K562 (cell line): Measurements from ENCODE around the gene SERTAD3. TPM values are rescaled to one million over a fixed set of nuclear protein-coding genes. Genes with fewer than 3 reads are reported as not detected.

ENCODE experiments used
- ATAC-seq: fragments of 200-7000 bp; cut with Tn5 transposase; 3 replicates; pipeline ENCODE4 v1.9.1; 2020; ENCODE audit warnings: moderate library complexity
- BruUV-seq: library from RNA; stranded (reverse); fragments of 400-500 nt; replicated peaks from 2 replicates; lab custom pipeline; 2021; lab: Mats Ljungman, UMichigan
- CTCF ChIA-PET: fragments of 300-600 bp; formaldehyde crosslinking; extraction: SDS; loops from one replicate; lab custom pipeline; 2021; ENCODE audit warnings: low intra/inter-chr PET ratio; lab: Yijun Ruan, JAX
- POLR2A ChIA-PET: fragments of 300-600, 350-650 bp; sonication (Branson Sonifier 250); formaldehyde crosslinking; extraction: SDS; loops from one replicate; lab custom pipeline; 2021; ENCODE audit warnings: antibody characterized with exemption, inconsistent platforms; lab: Yijun Ruan, JAX
- DNase-seq, 4 experiments: peaks; one replicate each; pipeline versions ENCODE4 v3.0.0 to v3.0.0-alpha.2; 2011 to 2018; ENCODE audit warnings: low spot score in 3 of 4, mixed read lengths in 3 of 4; ENCODE audit errors: extremely low read depth in 1 of 4
- FAIRE-seq: peaks from 2 replicates; lab custom pipeline; 2011; peaks lifted over from hg19 to GRCh38; lab: Jason Lieb, UNC
- H2AFZ ChIP-seq: 2 replicates; pipeline ENCODE4 v1.6.0; 2011; ENCODE audit warnings: low read depth, low read length, control low read depth, inconsistent platforms
- H3K27ac ChIP-seq: fragments of 200-600 bp; 3 replicates; pipeline ENCODE4 v1.8.0; 2011; ENCODE audit warnings: low read depth, mild to moderate bottlenecking, control low read depth, inconsistent platforms, low read length, moderate library complexity, mixed read lengths; ENCODE audit errors: extremely low read depth
- H3K27me3 ChIP-seq, 2 experiments: fragments of 300-600 bp in 1 of 2; 2 replicates in 1 of 2; 3 replicates in 1 of 2; pipeline versions ENCODE4 v1.6.0 to v1.8.0; 2011; ENCODE audit warnings: inconsistent platforms in 2 of 2, low read length in 2 of 2, mild to moderate bottlenecking in 1 of 2, mixed read lengths in 1 of 2, moderate library complexity in 1 of 2; ENCODE audit not compliant: control insufficient read depth in 2 of 2, insufficient read depth in 2 of 2
- H3K36me3 ChIP-seq: fragments of 300-600 bp; 3 replicates; pipeline ENCODE4 v1.8.0; 2011; ENCODE audit warnings: mild to moderate bottlenecking, low read length, inconsistent platforms; ENCODE audit not compliant: control insufficient read depth, insufficient read depth
- H3K4me1 ChIP-seq, 2 experiments: fragments of 200-600 bp in 1 of 2; replicated peaks in 1 of 2; 2 replicates in 1 of 2; 3 replicates in 1 of 2; pipeline versions ENCODE4 v1.5.1 to v1.8.0; 2011; ENCODE audit warnings: inconsistent platforms in 2 of 2, low read length in 2 of 2, mild to moderate bottlenecking in 1 of 2, mixed read lengths in 1 of 2, moderate library complexity in 1 of 2; ENCODE audit not compliant: control insufficient read depth in 2 of 2, insufficient read depth in 2 of 2
- H3K4me2 ChIP-seq: 2 replicates; pipeline ENCODE4 v1.6.1; 2011; ENCODE audit warnings: low read length, control low read depth, inconsistent platforms, mixed read lengths; ENCODE audit not compliant: insufficient read depth
- H3K4me3 ChIP-seq: fragments of 200-600 bp; sonication (generic), shearing (Covaris generic); 2 replicates; pipeline ENCODE4 v1.5.1; 2016; ENCODE audit warnings: control low read depth, inconsistent platforms
- H3K79me2 ChIP-seq: fragments of 200-600 bp; 3 replicates; pipeline ENCODE4 v1.8.0; 2011; ENCODE audit warnings: low read length, inconsistent platforms; ENCODE audit not compliant: control insufficient read depth, insufficient read depth
- H3K9ac ChIP-seq, 2 experiments: 2 replicates each; pipeline versions ENCODE4 v1.6.0 to v1.6.1; 2011; ENCODE audit warnings: low read depth in 2 of 2, low read length in 2 of 2, control low read depth in 1 of 2, inconsistent platforms in 1 of 2, mild to moderate bottlenecking in 1 of 2, mixed read lengths in 1 of 2; ENCODE audit not compliant: insufficient read depth in 1 of 2
- H3K9me1 ChIP-seq: one replicate; pipeline ENCODE4 v1.6.0; 2011; ENCODE audit warnings: inconsistent platforms, mild to moderate bottlenecking, low read length, moderate library complexity; ENCODE audit not compliant: control insufficient read depth, insufficient read depth
- H3K9me3 ChIP-seq: replicated peaks from 2 replicates; pipeline ENCODE4 v1.5.1; 2011; ENCODE audit warnings: low read depth, low read length, inconsistent platforms; ENCODE audit not compliant: control insufficient read depth, insufficient read depth
- H4K20me1 ChIP-seq: replicated peaks from 2 replicates; pipeline ENCODE4 v1.6.1; 2011; ENCODE audit warnings: low read length, inconsistent platforms, mixed read lengths; ENCODE audit not compliant: control insufficient read depth, insufficient read depth
- C11orf30 ChIP-seq: fragments of 450-650 bp; IDR thresholded peaks from 2 replicates; pipeline ENCODE4 v1.6.1; 2016; ENCODE audit warnings: low read depth, mild to moderate bottlenecking
- DPF2 ChIP-seq: fragments of 450-650 bp; IDR thresholded peaks from 2 replicates; pipeline ENCODE4 v1.6.1; 2016
- E2F3 ChIP-seq: fragments of 250-450 bp; sonication (Bioruptor Pico); IDR thresholded peaks from 2 replicates; pipeline ENCODE4 v1.4.0; 2020; ENCODE audit warnings: mild to moderate bottlenecking
- JUNB ChIP-seq: fragments of 450-650 bp; formaldehyde crosslinking; conservative IDR thresholded peaks from 2 replicates; pipeline ENCODE4 v1.4.0; 2020; ENCODE audit warnings: mild to moderate bottlenecking
- POLR2B ChIP-seq: fragments of 450-650 bp; IDR thresholded peaks from 2 replicates; pipeline ENCODE4 v1.6.1; 2018; ENCODE audit warnings: low read depth; ENCODE audit not compliant: partially characterized antibody
- SMARCA4 ChIP-seq: fragments of 450-650 bp; IDR thresholded peaks from 2 replicates; pipeline ENCODE4 v1.6.1; 2016
- TEAD4 ChIP-seq, 2 experiments: sonication (generic) in 1 of 2; formaldehyde crosslinking in 1 of 2; IDR thresholded peaks; 2 replicates each; pipeline versions ENCODE4 v1.6.1 to v1.8.0; 2012 to 2022; ENCODE audit warnings: borderline replicate concordance in 1 of 2, inconsistent platforms in 1 of 2, low read length in 1 of 2, mild to moderate bottlenecking in 1 of 2, missing genetic modification reagents in 1 of 2
- YBX1 ChIP-seq: fragments of 450-650 bp; IDR thresholded peaks from 2 replicates; pipeline ENCODE4 v1.7.1; 2016; ENCODE audit warnings: mild to moderate bottlenecking
- WGBS: fragments of 100-300 bp; shearing (Covaris generic); methylation state at CpG from one replicate; pipeline ENCODE4 v1.1.6; 2016; ENCODE audit warnings: low coverage, mixed read lengths; ENCODE audit not compliant: insufficient coverage; ENCODE audit errors: missing lambda C conversion rate; 5-methylcytosine and 5-hydroxymethylcytosine counted together
- in situ Hi-C: fragments of 300-500 bp; cut with MboI; formaldehyde crosslinking; loops from 4 replicates; pipeline ENCODE4 v1.15.0; 2018; ENCODE audit warnings: inconsistent platforms, mixed read lengths
- intact Hi-C: fragments of 100-400 bp; cut with micrococcal nuclease; formaldehyde crosslinking; loops from 2 replicates; pipeline ENCODE4 v1.14.2; 2022
- polyA plus RNA-seq, 8 experiments: library from polyadenylated mRNA; depleted of rRNA in 4 of 8; stranded (reverse) in 5 of 8; unstranded in 3 of 8; fragments of >200 nt; fragmentation: Nextera tagmentation in 2 of 8; fragmentation: Illumina TruSeq in 1 of 8; extraction: Ambion mirVana in 2 of 8; extraction: Trizol in 1 of 8; gene quantifications; 2 replicates each; pipeline versions ENCODE4 v1.2.1 to v1.2.3, GENCODE V29; 2011 to 2014; ENCODE audit warnings: inconsistent platforms in 1 of 8, missing spikeins in 1 of 8
- total RNA-seq, 7 experiments: library from RNA; depleted of rRNA in 6 of 7; stranded (reverse); fragments of >200 nt in 6 of 7; fragmentation: Illumina TruSeq in 2 of 7; extraction: Trizol in 2 of 7; gene quantifications; 2 replicates each; pipeline versions ENCODE4 v1.2.1 to v1.2.3, GENCODE V29; 2011 to 2021; ENCODE audit warnings: low replicate concordance in 1 of 7

SERTAD3 gene
- total and polyA plus RNA-seq, 9 of the 15 experiments (the other 6 are each of a cell fraction or from before 2014, with no cell fraction given): 5.4 to 28.9 (median 17.5) TPM

DNA sequence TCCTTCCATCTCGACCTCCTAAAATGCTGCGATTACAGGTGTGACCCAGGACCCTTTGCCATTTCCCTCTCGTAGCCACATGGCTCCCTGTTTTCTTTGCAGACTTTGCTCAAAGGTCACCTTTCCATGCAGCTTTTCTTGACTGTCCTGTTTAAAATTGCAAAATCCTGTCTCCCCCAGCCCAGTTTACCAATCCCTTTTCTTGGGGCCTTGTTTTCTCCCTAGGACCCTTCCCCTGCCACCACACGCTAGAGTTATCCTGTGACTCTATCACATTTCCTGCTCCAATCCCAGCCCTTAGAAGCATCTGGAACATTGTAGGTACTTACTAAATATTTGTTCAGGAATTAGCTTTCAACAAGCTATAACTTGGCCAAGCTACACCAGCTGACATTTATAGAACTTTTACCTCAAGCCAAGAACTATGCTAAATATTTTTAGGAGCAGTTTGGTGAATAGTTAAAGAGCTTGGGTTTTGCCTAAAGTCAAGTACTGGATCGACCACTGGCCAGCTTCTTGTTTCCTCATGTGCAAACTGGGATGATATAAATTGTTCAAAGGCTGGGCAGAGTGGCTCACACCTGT is 9.1 kb upstream of the SERTAD3 start:
- no peak overlapping the region for H2AFZ ChIP-seq
- no peaks in the 10 kb centered on the region for H3K27me3 ChIP-seq
- H3K36me3 ChIP-seq: peaks cover 83% of the 10 kb centered on the region
- no peaks in the 10 kb centered on the region for H3K9me1 ChIP-seq
- TF ChIP-seq TEAD4 (IDR thresholded peaks at IDR 0.05; ENCODE audit: low read length) (no peak), TEAD4 (CRISPR knock-in tag; IDR thresholded peaks at IDR 0.05; ENCODE audit: borderline replicate concordance) (no peak), YBX1 (no peak), POLR2B (peak; percentile 27), JUNB (CRISPR knock-in tag) (no peak), SMARCA4 (no peak), E2F3 (CRISPR knock-in tag) (no peak), DPF2 (no peak), C11orf30 (no peak)
- no peak for FAIRE-seq
- no peak for ATAC-seq
- peaks cover 0 to 5% of the 10 kb centered on the region in 2 experiments; a peak in 3 of 5 replicates for H3K4me1 ChIP-seq
- peaks cover under 1% of the 10 kb centered on the region; the same call in 1 of the 3 replicates for H3K79me2 ChIP-seq
- no peaks in the 10 kb centered on the region for H3K9me3 ChIP-seq
- no TSS peak for BruUV-seq
- no peak overlapping the region for H3K4me3 ChIP-seq
- no peak overlapping the region for H3K4me2 ChIP-seq
- ChIA-PET POLR2A (interaction anchor here (0.6 to 4.2 kb wide), 6 partner anchors 9 to 155 kb away, joined by 3 to 43 read pairs (median 4); partner anchors contain the start of genes BLVRB and SERTAD3), CTCF (no interaction called here)
- in situ Hi-C loops: no loop called here
- DNase-seq: no peak
- no peak overlapping the region for H3K9ac ChIP-seq
- no peak overlapping the region for H3K27ac ChIP-seq
- H4K20me1 ChIP-seq: no peaks in the 10 kb centered on the region; the same call in 1 of the 2 replicates
- 98% methylated on average over 5 of the region's 5 CpGs for WGBS
- intact Hi-C loops: no loop called here
